GM12892 (cell line): Measurements from ENCODE around the gene SYT3.
"Not testable (repeated sequence)": the region's sequence is repeated elsewhere in the genome, so short reads cannot be mapped to it uniquely, and the experiment has no call there.

Source experiments
- DNase-seq: peaks from one replicate; pipeline ENCODE4 v3.0.0; 2011; ENCODE audit not compliant: insufficient read length
- FAIRE-seq: peaks from 2 replicates; lab custom pipeline; 2011; peaks lifted over from hg19 to GRCh38; lab: Jason Lieb, UNC
- POLR2A ChIP-seq: IDR thresholded peaks from 2 replicates; pipeline ENCODE4 v1.6.1; 2011; ENCODE audit warnings: low read depth, low read length, control low read depth
- POLR2AphosphoS5 ChIP-seq: IDR thresholded peaks from 2 replicates; pipeline ENCODE4 v1.6.1; 2011; ENCODE audit warnings: low read depth, low read length, control low read depth
- TAF1 ChIP-seq: IDR thresholded peaks from 2 replicates; pipeline ENCODE4 v1.6.1; 2011; ENCODE audit warnings: low read depth, mild to moderate bottlenecking, control low read depth, low read length, borderline replicate concordance

The SYT3 gene

DNA sequence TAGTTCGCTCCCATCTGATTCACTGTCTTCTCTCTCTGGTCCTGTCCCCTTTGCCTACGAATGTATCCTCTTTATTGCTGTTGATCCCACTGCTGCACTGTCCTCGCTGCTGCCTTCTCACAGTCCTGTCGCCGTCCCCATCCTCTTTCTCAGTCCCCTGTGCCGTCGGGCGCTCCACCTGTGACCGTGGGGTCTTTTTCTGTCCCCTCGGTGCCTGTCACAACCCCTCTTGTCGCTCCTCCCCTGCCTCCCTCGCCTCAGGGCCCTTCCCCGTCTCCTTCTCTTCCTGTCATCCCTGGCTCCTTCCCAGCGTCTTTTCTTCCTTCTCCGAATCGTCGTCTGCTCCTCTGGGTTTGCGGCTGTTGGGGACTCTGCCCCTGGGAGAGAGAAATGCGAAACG lies 32.3 kb downstream of the SYT3 start:
- no peak for FAIRE-seq
- DNase-seq, result no peak
- no peak for TF ChIP-seq POLR2A
- TF ChIP-seq POLR2AphosphoS5, result no peak
- no peak for TF ChIP-seq TAF1

DNA sequence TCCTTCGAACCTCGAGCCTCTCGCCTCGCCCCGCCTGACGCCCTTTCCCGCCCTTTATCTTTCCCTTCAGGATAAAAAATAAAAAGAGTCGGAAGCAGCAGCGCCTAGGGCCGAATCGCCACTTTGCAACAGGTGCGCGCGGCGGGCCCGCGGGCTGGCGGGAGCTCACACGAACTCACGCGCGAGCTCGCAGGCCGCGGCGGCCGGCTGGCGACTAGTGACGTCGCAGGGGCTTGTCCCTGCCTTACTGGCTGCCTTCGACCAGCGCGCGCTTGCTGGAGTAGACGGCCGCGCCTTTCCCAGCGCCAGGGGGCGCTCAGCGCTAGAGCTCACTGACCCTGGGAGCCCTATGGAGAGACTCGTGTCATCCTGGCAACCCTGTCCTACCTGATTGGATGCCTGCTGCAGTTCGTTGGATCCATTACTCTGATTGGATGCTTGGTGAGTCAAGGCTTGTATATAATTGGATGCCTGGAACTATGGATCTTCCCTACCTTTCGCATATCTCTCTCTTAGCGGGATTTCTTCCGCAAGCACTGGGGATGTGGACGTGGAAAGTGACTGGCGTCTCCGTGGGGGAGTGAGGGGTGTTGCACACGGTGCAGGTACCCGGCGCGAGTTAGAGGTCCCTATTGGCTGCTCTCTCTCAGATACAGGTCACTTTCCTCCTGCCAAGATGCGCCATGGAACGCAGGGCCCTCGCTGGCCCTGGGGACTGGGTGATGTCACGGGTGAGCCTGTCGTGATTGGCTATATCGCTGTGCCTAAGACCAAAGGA lies 33.4 kb downstream of the SYT3 start:
- DNase-seq, FAIRE-seq: not testable (repeated sequence)

DNA sequence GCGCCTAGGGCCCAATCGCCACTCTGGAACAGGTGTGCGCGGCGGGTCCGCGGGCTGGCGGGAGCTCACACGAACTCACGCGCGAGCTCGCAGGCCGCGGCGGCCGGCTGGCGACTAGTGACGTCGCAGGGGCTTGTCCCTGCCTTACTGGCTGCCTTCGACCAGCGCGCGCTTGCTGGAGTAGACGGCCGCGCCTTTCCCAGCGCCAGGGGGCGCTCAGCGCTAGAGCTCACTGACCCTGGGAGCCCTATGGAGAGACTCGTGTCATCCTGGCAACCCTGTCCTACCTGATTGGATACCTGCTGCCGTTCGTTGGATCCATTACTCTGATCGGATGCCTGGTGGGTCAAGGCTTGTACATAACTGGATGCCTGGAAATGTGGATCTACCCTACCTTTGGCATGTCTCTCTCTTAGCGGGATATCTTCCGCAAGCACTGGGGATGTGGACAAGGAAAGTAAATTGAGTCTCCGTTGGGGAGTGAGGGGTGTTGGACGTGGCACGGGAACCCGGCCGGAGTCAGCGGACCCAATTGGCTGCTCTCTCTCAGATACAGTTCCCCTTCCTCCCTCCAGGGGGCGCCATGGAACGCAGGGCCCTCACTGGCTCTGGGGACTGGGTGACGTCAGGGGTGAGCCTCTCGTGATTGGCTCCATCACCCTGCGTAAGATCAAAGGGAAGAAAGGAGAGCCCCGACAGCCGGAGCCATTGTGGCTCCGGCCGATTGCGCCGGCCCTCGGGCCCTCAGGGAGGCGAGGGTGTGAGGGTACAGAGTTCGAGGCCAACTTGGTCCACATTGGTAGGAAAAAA lies 35.2 kb downstream of the SYT3 start:
- not testable (repeated sequence) for FAIRE-seq, DNase-seq

DNA sequence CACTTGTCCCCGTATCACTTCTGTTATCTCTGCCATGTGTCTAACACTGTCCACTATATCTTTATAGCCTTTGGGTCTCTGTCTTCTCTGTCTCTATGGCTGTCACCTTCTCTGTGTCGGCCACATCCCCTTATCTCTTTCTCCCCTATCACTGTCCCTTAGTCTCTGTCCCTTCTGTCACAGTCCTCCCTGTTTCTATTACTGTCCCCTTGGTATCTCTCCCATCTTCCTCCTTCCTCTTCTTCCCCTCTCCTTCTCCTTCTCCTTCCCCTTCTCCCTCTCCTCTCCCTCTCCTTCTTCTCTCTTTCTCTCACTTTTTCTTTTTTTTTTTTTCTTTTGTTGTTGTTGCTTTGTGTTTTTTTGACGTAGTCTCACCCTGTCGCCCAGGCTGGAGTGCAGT lies 36.7 kb downstream of the SYT3 start:
- FAIRE-seq (no peak), DNase-seq (no peak)
- no peak for TF ChIP-seq POLR2A
- no peak for TF ChIP-seq TAF1
- no peak for TF ChIP-seq POLR2AphosphoS5

GRCh38 chr19:50602496-50602895 lies 37.2 kb downstream of the SYT3 start:
- no peak for TF ChIP-seq POLR2A
- TF ChIP-seq POLR2AphosphoS5, result no peak
- FAIRE-seq, result no peak
- no peak for DNase-seq

- no peak for FAIRE-seq
- no peak for DNase-seq
- TF ChIP-seq POLR2AphosphoS5 (no peak), POLR2A (no peak), TAF1 (no peak)
Observed at GRCh38 chr19:50602089-50602422, 37.6 kb downstream of the SYT3 start.

- TF ChIP-seq POLR2AphosphoS5, result no peak
- no peak for TF ChIP-seq POLR2A
- TF ChIP-seq TAF1, result no peak
- FAIRE-seq (no peak), DNase-seq (no peak)
Observed at GRCh38 chr19:50601407-50602088, 38.1 kb downstream of the SYT3 start.

GRCh38 chr19:50599427-50599826 lies 40.3 kb downstream of the SYT3 start:
- TF ChIP-seq POLR2AphosphoS5, result no peak
- TF ChIP-seq TAF1, result no peak
- no peak for FAIRE-seq
- no peak for DNase-seq

- TF ChIP-seq TAF1 (no peak), POLR2A (no peak), POLR2AphosphoS5 (no peak)
- no peak for DNase-seq
- FAIRE-seq, result no peak
Observed at GRCh38 chr19:50590191-50590590, 49.5 kb downstream of the SYT3 start.

- DNase-seq, FAIRE-seq: not testable (repeated sequence)
Observed at GRCh38 chr19:50581795-50582660, 57.7 kb downstream of the SYT3 start.

- TF ChIP-seq POLR2AphosphoS5 (no peak), TAF1 (no peak), POLR2A (no peak)
- DNase-seq (no peak), FAIRE-seq (no peak)
Observed at GRCh38 chr19:50580970-50581634, 58.6 kb downstream of the SYT3 start.

GRCh38 chr19:50580240-50580639 lies 59.4 kb downstream of the SYT3 start:
- FAIRE-seq (no peak), DNase-seq (no peak)
- TF ChIP-seq POLR2A (no peak), POLR2AphosphoS5 (no peak), TAF1 (no peak)

- DNase-seq, FAIRE-seq: not testable (repeated sequence)
Observed at GRCh38 chr19:50576769-50577168, 62.9 kb downstream of the SYT3 start.
